NCI-H1694 (cell line): ENCODE results near the gene SLC6A19.
"Not testable (repeated sequence)": the region's sequence is repeated elsewhere in the genome, so short reads cannot be mapped to it uniquely, and the experiment has no call there.

Experiments used
- DNase-seq: peaks from one replicate; lab custom pipeline; 2025; lab: John Stamatoyannopoulos, UW

The SLC6A19 gene

GRCh38 chr5:1201327-1202025 is at the start of gene SLC6A19:
SLC6A19 (plus strand) TSS chr5:1201595; CDS start chr5:1201651, 56 bp downstream.
- no peak for DNase-seq

GRCh38 chr5:1152156-1152555 is 49.2 kb upstream of the SLC6A19 start:
- no peak for DNase-seq

GRCh38 chr5:1152771-1153282 is 48.6 kb upstream of the SLC6A19 start:
- no peak for DNase-seq

GRCh38 chr5:1153428-1153827 is 48.0 kb upstream of the SLC6A19 start:
- no peak for DNase-seq

- no peak for DNase-seq
These were observed 46.0 kb upstream of the SLC6A19 start for GRCh38 chr5:1155191-1156032.

- DNase-seq, result no peak
These were observed 45.2 kb upstream of the SLC6A19 start for GRCh38 chr5:1156033-1156753.

GRCh38 chr5:1156754-1157460 is 44.5 kb upstream of the SLC6A19 start:
- DNase-seq, result no peak

GRCh38 chr5:1157461-1157986 is 43.9 kb upstream of the SLC6A19 start:
- DNase-seq, result not testable (repeated sequence)

GRCh38 chr5:1158647-1159340 is 42.6 kb upstream of the SLC6A19 start:
- no peak for DNase-seq

- no peak for DNase-seq
These were observed 42.1 kb upstream of the SLC6A19 start for GRCh38 chr5:1159341-1159675.

- no peak for DNase-seq
These were observed 41.5 kb upstream of the SLC6A19 start for GRCh38 chr5:1159774-1160406.

GRCh38 chr5:1161108-1161832 is 40.1 kb upstream of the SLC6A19 start:
- no peak for DNase-seq

GRCh38 chr5:1161833-1162229 is 39.6 kb upstream of the SLC6A19 start:
- no peak for DNase-seq

GRCh38 chr5:1162276-1162675 is 39.1 kb upstream of the SLC6A19 start:
- no peak for DNase-seq

- DNase-seq, result no peak
These were observed 38.6 kb upstream of the SLC6A19 start for GRCh38 chr5:1162751-1163150.

- DNase-seq, result no peak
These were observed 38.0 kb upstream of the SLC6A19 start for GRCh38 chr5:1163366-1163765.

- DNase-seq, result no peak
These were observed 37.5 kb upstream of the SLC6A19 start for GRCh38 chr5:1163879-1164278.

GRCh38 chr5:1164696-1165630 is 36.4 kb upstream of the SLC6A19 start:
- DNase-seq, result no peak

- no peak for DNase-seq
These were observed 35.5 kb upstream of the SLC6A19 start for GRCh38 chr5:1165864-1166263.
